Measurements from ENCODE around the gene FBXO38. TPM values are rescaled to one million over a fixed set of nuclear protein-coding genes. Genes with fewer than 3 reads are reported as not detected.

The FBXO38 gene
- total and polyA plus RNA-seq, 9 of the 15 experiments (the other 6 are each of a cell fraction or from before 2014, with no cell fraction given) = 7.4 to 39.4 (median 29.3) TPM

GRCh38 chr5:148482697-148483462, 99.1 kb downstream of the FBXO38 start:
- 2% methylated on average over 22 of the region's 22 CpGs for WGBS (ENCODE audit: insufficient coverage, low coverage, missing lambda C conversion rate)
- H3K4me2 ChIP-seq (ENCODE audit: insufficient read depth, low read length) = peak overlapping the region; percentile 86
- no peaks in the 10 kb centered on the region for H4K20me1 ChIP-seq (replicated peaks; ENCODE audit: control insufficient read depth, insufficient read depth, low read length)
- H3K4me1 ChIP-seq (replicated peaks in 1 of 2; ENCODE audit: control insufficient read depth in 2 of 2, insufficient read depth in 2 of 2, low read length in 2 of 2) = peaks cover 0 to 5% of the 10 kb centered on the region in 2 experiments; a peak in 2 of 5 replicates
- no peaks in the 10 kb centered on the region for H3K9me1 ChIP-seq (ENCODE audit: control insufficient read depth, insufficient read depth, low read length)
- peak overlapping the region; percentile 24 to 67; a peak in 2 of 4 replicates for H3K9ac ChIP-seq (ENCODE audit: insufficient read depth in 1 of 2, low read depth in 2 of 2, low read length in 2 of 2)
- no peaks in the 10 kb centered on the region for H3K36me3 ChIP-seq (ENCODE audit: control insufficient read depth, insufficient read depth, low read length)
- no peak overlapping the region; the same call in 2 of the 3 replicates for H3K27ac ChIP-seq (ENCODE audit: extremely low read depth, low read depth, low read length)
- H3K79me2 ChIP-seq (ENCODE audit: control insufficient read depth, insufficient read depth, low read length) = no peaks in the 10 kb centered on the region
- in situ Hi-C loops (cut with MboI) = no loop called here
- ATAC-seq (peak; percentile 94), DNase-seq (ENCODE audit: extremely low read depth in 1 of 4, low spot score in 3 of 4) (peak; percentile 69 to 85 (median 75)), FAIRE-seq (peak; percentile 91)
- H3K27me3 ChIP-seq (ENCODE audit: control insufficient read depth in 2 of 2, insufficient read depth in 2 of 2, low read length in 2 of 2) = no peaks in the 10 kb centered on the region; a peak in 1 of 5 replicates
- no TSS peak for BruUV-seq (replicated peaks)
- peak overlapping the region; percentile 16 for H3K4me3 ChIP-seq
- intact Hi-C loops (cut with micrococcal nuclease) = loop anchor here (1.0 to 2.0 kb wide), 2 partner anchors 38 to 204 kb away; no protein-coding TSS in a partner anchor
- CTCF ChIA-PET (ENCODE audit: low intra/inter-chr PET ratio) = interaction anchor here (0.6 to 1.7 kb wide), 2 partner anchors 22 to 248 kb away, joined by 3 to 4 read pairs; no protein-coding TSS in a partner anchor
- POLR2A ChIA-PET = no interaction called here
- H3K9me3 ChIP-seq (replicated peaks; ENCODE audit: control insufficient read depth, insufficient read depth, low read depth, low read length) = no peaks in the 10 kb centered on the region
- peak overlapping the region; percentile 99 for H2AFZ ChIP-seq (ENCODE audit: low read depth, low read length)
- TF ChIP-seq SMARCA5 (IDR thresholded peaks at IDR 0.05) (peak; percentile 97), CBX1 (IDR thresholded peaks at IDR 0.05; ENCODE audit: low read depth) (no peak), STAT5B (CRISPR knock-in tag; IDR thresholded peaks at IDR 0.05) (no peak), HSF4 (CRISPR knock-in tag; IDR thresholded peaks at IDR 0.05; ENCODE audit: borderline replicate concordance) (no peak), CBX3 (IDR thresholded peaks at IDR 0.05; ENCODE audit: borderline replicate concordance in 1 of 2, low read length in 2 of 2) (0 out of 3 replicates have a peak, but pooled peaks of 1 of the 2 experiments have one; percentile 16), HDAC2 (IDR thresholded peaks at IDR 0.05) (peak; percentile 80; the same call in 1 of the 2 replicates), ZNF785 (CRISPR knock-in tag; IDR thresholded peaks at IDR 0.05) (no peak), SMARCE1 (IDR thresholded peaks at IDR 0.05) (peak; percentile 44; the same call in 1 of the 2 replicates), ZNF57 (CRISPR knock-in tag; IDR thresholded peaks at IDR 0.05) (no peak), THRAP3 (IDR thresholded peaks at IDR 0.05; ENCODE audit: borderline replicate concordance) (no peak), NRF1 (conservative IDR thresholded peaks at IDR 0.05 in 1 of 2, IDR thresholded peaks at IDR 0.05 in 1 of 2) (peak; percentile 28 to 48; a peak in 3 of 4 replicates), FOXA1 (IDR thresholded peaks at IDR 0.05; ENCODE audit: borderline replicate concordance) (no peak), ZNF695 (CRISPR knock-in tag; IDR thresholded peaks at IDR 0.05) (no peak), CHCHD3 (CRISPR knock-in tag; IDR thresholded peaks at IDR 0.05) (no peak)
- TF ChIP-seq, protein P1, sequence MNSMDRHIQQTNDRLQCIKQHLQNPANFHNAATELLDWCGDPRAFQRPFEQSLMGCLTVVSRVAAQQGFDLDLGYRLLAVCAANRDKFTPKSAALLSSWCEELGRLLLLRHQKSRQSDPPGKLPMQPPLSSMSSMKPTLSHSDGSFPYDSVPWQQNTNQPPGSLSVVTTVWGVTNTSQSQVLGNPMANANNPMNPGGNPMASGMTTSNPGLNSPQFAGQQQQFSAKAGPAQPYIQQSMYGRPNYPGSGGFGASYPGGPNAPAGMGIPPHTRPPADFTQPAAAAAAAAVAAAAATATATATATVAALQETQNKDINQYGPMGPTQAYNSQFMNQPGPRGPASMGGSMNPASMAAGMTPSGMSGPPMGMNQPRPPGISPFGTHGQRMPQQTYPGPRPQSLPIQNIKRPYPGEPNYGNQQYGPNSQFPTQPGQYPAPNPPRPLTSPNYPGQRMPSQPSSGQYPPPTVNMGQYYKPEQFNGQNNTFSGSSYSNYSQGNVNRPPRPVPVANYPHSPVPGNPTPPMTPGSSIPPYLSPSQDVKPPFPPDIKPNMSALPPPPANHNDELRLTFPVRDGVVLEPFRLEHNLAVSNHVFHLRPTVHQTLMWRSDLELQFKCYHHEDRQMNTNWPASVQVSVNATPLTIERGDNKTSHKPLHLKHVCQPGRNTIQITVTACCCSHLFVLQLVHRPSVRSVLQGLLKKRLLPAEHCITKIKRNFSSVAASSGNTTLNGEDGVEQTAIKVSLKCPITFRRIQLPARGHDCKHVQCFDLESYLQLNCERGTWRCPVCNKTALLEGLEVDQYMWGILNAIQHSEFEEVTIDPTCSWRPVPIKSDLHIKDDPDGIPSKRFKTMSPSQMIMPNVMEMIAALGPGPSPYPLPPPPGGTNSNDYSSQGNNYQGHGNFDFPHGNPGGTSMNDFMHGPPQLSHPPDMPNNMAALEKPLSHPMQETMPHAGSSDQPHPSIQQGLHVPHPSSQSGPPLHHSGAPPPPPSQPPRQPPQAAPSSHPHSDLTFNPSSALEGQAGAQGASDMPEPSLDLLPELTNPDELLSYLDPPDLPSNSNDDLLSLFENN (IDR thresholded peaks at IDR 0.05; ENCODE audit: low read depth in 2 of 2, low read length in 2 of 2) = no peak

All from K562 (cell line).